Right lobe of liver (tissue), 4 donors: Measurements from ENCODE around the gene MPZL1.

Source experiments
- POLR2A ChIP-seq: fragments of 450-650 bp; IDR thresholded peaks from one replicate; pipeline ENCODE4 v1.6.1; 2017; ENCODE audit warnings: antibody characterized with exemption, mild to moderate bottlenecking
- TF ChIP-seq, protein P1 (sequence below), 4 donors: fragments of 200-600 bp in 3 of 4; fragments of 450-650 bp in 1 of 4; IDR thresholded peaks; one replicate each; pipeline versions ENCODE4 v1.5.1 to v1.8.0; 2016 to 2022; ENCODE audit warnings: antibody characterized with exemption in 4 of 4, mild to moderate bottlenecking in 2 of 4
- donor health status: DM: no; HTN: no; CAD: no.
- donor health status: DM: no; HTN: no; CAD: no.
- donor health status: DM: no; HTN: yes; CAD: no.

DNA sequence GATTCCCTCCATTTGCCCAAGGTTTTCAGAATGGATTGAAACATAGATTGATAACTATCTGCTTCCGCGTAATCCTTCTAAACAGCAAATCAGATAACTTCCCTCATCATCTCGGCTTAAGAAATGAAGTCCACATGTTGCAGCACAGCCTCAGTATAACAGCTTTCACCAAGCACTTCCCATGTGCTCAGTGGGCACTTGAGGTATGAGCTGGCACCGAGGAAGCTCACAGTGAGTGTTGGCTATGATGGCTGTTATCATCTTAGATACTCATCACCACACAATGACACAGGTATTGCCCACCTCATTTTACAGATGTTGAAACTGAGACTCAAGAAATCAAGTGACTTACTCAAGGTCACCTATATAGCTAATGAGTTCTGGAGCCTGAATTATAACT, 48.5 kb upstream of the MPZL1 start:
- TF ChIP-seq, protein P1, sequence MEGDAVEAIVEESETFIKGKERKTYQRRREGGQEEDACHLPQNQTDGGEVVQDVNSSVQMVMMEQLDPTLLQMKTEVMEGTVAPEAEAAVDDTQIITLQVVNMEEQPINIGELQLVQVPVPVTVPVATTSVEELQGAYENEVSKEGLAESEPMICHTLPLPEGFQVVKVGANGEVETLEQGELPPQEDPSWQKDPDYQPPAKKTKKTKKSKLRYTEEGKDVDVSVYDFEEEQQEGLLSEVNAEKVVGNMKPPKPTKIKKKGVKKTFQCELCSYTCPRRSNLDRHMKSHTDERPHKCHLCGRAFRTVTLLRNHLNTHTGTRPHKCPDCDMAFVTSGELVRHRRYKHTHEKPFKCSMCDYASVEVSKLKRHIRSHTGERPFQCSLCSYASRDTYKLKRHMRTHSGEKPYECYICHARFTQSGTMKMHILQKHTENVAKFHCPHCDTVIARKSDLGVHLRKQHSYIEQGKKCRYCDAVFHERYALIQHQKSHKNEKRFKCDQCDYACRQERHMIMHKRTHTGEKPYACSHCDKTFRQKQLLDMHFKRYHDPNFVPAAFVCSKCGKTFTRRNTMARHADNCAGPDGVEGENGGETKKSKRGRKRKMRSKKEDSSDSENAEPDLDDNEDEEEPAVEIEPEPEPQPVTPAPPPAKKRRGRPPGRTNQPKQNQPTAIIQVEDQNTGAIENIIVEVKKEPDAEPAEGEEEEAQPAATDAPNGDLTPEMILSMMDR (IDR thresholded peaks at IDR 0.05) = no peak
- TF ChIP-seq POLR2A = no peak
